Suprapubic skin (tissue), 4 donors: ENCODE results near the gene SSTR1. TPM values are rescaled to one million over a fixed set of nuclear protein-coding genes. Genes with fewer than 3 reads are reported as not detected.

ENCODE experiments used
- DNase-seq, 2 donors: peaks; one replicate each; pipeline ENCODE4 v3.0.0-alpha.2; 2019; ENCODE audit warnings: low spot score in 2 of 2
- H3K27ac ChIP-seq: fragments of 200-600 bp; sonication (generic); one replicate; pipeline ENCODE4 v1.5.1; 2019
- H3K27me3 ChIP-seq: fragments of 200-600 bp; sonication (generic); one replicate; pipeline ENCODE4 v1.5.1; 2019
- H3K36me3 ChIP-seq: fragments of 200-600 bp; sonication (generic); one replicate; pipeline ENCODE4 v1.5.1; 2019
- H3K4me1 ChIP-seq: fragments of 200-600 bp; sonication (generic); one replicate; pipeline ENCODE4 v1.5.1; 2019
- H3K4me3 ChIP-seq: fragments of 200-600 bp; sonication (generic); one replicate; pipeline ENCODE4 v1.5.1; 2019; ENCODE audit warnings: mild to moderate bottlenecking
- H3K9me3 ChIP-seq: fragments of 200-600 bp; sonication (generic); one replicate; pipeline ENCODE4 v1.5.1; 2019
- CTCF ChIP-seq, 2 donors: fragments of 200-600 bp in 1 of 2; fragments of 450-650 bp in 1 of 2; sonication (generic) in 1 of 2; IDR thresholded peaks; one replicate each; pipeline ENCODE4 v1.5.1; 2016 to 2019; ENCODE audit warnings: antibody characterized with exemption in 2 of 2, mild to moderate bottlenecking in 1 of 2, moderate library complexity in 1 of 2
- EP300 ChIP-seq: sonication (generic); formaldehyde crosslinking; IDR thresholded peaks from one replicate; pipeline ENCODE4 v1.6.1; 2017; ENCODE audit warnings: antibody characterized with exemption
- POLR2A ChIP-seq, 2 donors: fragments of 450-650 bp; IDR thresholded peaks; one replicate each; pipeline ENCODE4 v1.6.1; 2017; ENCODE audit warnings: antibody characterized with exemption in 2 of 2, mild to moderate bottlenecking in 2 of 2, moderate library complexity in 2 of 2
- POLR2AphosphoS5 ChIP-seq, 3 donors: sonication (generic); formaldehyde crosslinking; IDR thresholded peaks; one replicate each; pipeline ENCODE4 v1.6.1; 2017; ENCODE audit warnings: antibody characterized with exemption in 3 of 3
- WGBS: methylation state at CpG from one replicate; pipeline ENCODE4 v1.1.5; 2018; 5-methylcytosine and 5-hydroxymethylcytosine counted together
- total RNA-seq, 4 donors: library from RNA; depleted of rRNA; stranded (reverse); fragments of >200 nt; gene quantifications; one replicate each; pipeline ENCODE4 v1.1.0, GENCODE V29; 2016

Gene SSTR1
- total RNA-seq, 4 donors from 2014 or later, result 0.24 to 0.98 (median 0.44) TPM; not detected in 1

- no peak for DNase-seq
- Histone ChIP-seq H3K4me3 (no peak overlapping the region), H3K36me3 (no peaks in the 10 kb centered on the region), H3K27ac (no peak overlapping the region), H3K9me3 (no peaks in the 10 kb centered on the region), H3K27me3 (no peaks in the 10 kb centered on the region), H3K4me1 (no peaks in the 10 kb centered on the region)
- WGBS, result 87% methylated on average over 9 of the region's 9 CpGs
- TF ChIP-seq POLR2AphosphoS5 (IDR thresholded peaks at IDR 0.05) (no peak), EP300 (no peak), CTCF (IDR thresholded peaks at IDR 0.05) (no peak), POLR2A (IDR thresholded peaks at IDR 0.05) (no peak)
Observed at GRCh38 chr14:38199076-38199475, 8.6 kb upstream of the SSTR1 start.

DNA sequence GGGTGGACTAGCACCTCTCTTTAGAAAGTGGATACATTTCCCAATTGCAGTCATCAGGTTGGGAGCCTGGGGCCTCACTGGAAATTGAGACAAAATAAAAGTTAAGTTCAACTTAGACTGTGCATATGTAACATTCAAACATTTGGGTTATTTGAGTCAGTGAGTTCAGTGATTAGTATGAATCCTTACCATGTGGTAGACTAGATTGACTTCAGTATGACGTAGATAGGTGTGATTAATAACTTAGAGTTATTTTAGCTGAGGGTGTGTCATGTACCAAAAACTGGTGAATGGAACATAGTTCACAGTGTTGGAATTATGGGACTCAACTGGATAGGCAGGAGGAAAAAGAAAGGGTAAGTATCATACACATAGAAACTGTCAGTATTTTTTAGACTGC lies 8.0 kb upstream of the SSTR1 start:
- no peaks in the 10 kb centered on the region for H3K27me3 ChIP-seq
- no peak overlapping the region for H3K27ac ChIP-seq
- TF ChIP-seq POLR2AphosphoS5 (IDR thresholded peaks at IDR 0.05) (no peak), EP300 (no peak), CTCF (IDR thresholded peaks at IDR 0.05) (no peak), POLR2A (IDR thresholded peaks at IDR 0.05) (no peak)
- H3K4me3 ChIP-seq, result no peak overlapping the region
- H3K9me3 ChIP-seq, result no peaks in the 10 kb centered on the region
- no peak for DNase-seq
- WGBS, result 73% methylated on average over 1 of the region's 1 CpG
- no peaks in the 10 kb centered on the region for H3K4me1 ChIP-seq
- H3K36me3 ChIP-seq, result no peaks in the 10 kb centered on the region

DNA sequence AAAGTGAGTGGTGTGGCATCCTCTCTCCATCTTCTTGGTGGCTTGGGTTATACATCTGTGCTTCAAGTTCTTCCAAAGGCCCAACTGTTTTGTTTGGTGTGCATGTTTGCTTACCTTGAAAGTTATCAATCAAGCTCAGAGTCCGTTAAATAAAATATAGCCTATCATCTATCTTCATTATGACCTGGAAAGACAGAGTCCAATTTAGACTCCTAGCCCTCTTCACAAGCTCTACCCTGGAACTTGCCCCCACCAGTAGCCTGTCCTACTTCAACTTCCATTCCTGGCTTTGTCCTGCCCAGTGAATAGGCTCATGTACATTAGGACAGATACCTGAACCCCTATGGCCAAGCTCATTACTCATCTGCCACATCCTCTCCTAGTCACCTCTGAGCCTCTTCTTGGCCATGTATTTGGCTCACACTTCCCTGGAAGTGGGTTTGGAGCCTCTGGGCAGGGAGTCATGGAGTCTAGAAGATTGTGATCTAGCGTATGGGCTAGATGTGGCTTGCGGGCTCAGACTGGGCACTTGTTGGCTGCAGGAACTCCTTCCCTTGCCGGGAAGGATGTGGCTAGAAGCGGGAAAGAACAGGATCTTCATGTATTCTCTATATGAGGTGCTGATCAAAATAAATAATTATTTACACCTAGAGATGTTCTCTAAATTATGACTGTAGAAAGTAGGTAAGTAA lies 6.4 kb upstream of the SSTR1 start:
- Histone ChIP-seq H3K4me1 (no peaks in the 10 kb centered on the region), H3K9me3 (peaks cover 3% of the 10 kb centered on the region), H3K27me3 (peaks cover 4% of the 10 kb centered on the region), H3K27ac (no peak overlapping the region), H3K36me3 (no peaks in the 10 kb centered on the region), H3K4me3 (no peak overlapping the region)
- TF ChIP-seq POLR2AphosphoS5 (IDR thresholded peaks at IDR 0.05) (no peak), CTCF (IDR thresholded peaks at IDR 0.05) (no peak), EP300 (no peak), POLR2A (IDR thresholded peaks at IDR 0.05) (no peak)
- DNase-seq, result no peak
- WGBS, result 83% methylated on average over 5 of the region's 5 CpGs

DNA sequence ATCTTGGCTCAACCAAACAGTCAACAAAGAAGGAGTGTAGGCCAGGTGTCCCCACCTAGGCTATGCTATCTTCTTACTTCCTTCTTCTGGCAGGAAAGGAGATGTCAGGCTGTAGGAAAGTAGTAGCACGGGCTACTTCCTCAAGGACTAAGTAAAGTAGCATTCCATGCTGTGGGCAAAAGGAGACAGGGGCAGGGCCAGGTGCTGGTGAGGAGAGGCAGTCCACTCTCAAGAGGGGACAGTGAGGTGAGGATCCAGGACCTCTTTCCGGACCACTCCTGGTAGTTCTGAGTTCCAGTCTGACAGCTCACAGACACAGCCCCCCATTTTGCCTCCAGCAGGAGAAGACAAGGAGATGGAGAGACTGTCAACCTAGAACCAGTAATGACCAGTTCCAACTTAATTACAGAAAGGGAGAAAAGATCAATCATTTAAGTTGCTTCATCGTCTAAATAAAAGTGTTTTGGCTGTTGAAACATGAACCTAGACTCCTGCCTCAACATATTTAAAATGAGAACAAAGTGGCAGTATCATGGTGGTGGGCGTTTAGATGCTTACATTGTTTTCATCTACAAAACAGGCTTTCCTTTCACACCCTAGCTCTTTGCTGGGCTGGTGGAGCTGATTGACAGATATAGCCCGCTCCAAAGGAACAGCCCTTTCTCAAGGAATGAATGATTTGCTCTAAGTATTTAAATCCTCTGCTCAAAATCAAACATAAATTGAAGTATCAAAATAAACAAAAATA lies 5.1 kb upstream of the SSTR1 start:
- Histone ChIP-seq H3K27ac (no peak overlapping the region), H3K9me3 (peaks cover 3% of the 10 kb centered on the region), H3K27me3 (peaks cover 6% of the 10 kb centered on the region), H3K36me3 (no peaks in the 10 kb centered on the region), H3K4me3 (no peak overlapping the region), H3K4me1 (peaks cover 1% of the 10 kb centered on the region)
- DNase-seq, result no peak
- 75% methylated on average over 5 of the region's 5 CpGs for WGBS
- TF ChIP-seq CTCF (IDR thresholded peaks at IDR 0.05) (no peak), POLR2AphosphoS5 (IDR thresholded peaks at IDR 0.05) (no peak), EP300 (no peak), POLR2A (IDR thresholded peaks at IDR 0.05) (no peak)

GRCh38 chr14:38203929-38204718 lies 3.6 kb upstream of the SSTR1 start:
- TF ChIP-seq POLR2AphosphoS5 (IDR thresholded peaks at IDR 0.05) (no peak), EP300 (no peak), CTCF (IDR thresholded peaks at IDR 0.05) (no peak), POLR2A (IDR thresholded peaks at IDR 0.05) (no peak)
- DNase-seq, result no peak
- Histone ChIP-seq H3K9me3 (peaks cover 3% of the 10 kb centered on the region), H3K27ac (no peak overlapping the region), H3K4me1 (peaks cover 16% of the 10 kb centered on the region), H3K27me3 (peaks cover 21% of the 10 kb centered on the region), H3K4me3 (no peak overlapping the region), H3K36me3 (no peaks in the 10 kb centered on the region)
- WGBS, result 73% methylated on average over 2 of the region's 2 CpGs
